ENCODE measurements around the gene CATSPER1. TPM values are rescaled to one million over a fixed set of nuclear protein-coding genes. Genes with fewer than 3 reads are reported as not detected.

CATSPER1 gene
- total and polyA plus RNA-seq, 2 of the 13 experiments (the other 11 are each of a cell fraction or from before 2014, with no cell fraction given): 0.17 TPM; not detected in 1

DNA sequence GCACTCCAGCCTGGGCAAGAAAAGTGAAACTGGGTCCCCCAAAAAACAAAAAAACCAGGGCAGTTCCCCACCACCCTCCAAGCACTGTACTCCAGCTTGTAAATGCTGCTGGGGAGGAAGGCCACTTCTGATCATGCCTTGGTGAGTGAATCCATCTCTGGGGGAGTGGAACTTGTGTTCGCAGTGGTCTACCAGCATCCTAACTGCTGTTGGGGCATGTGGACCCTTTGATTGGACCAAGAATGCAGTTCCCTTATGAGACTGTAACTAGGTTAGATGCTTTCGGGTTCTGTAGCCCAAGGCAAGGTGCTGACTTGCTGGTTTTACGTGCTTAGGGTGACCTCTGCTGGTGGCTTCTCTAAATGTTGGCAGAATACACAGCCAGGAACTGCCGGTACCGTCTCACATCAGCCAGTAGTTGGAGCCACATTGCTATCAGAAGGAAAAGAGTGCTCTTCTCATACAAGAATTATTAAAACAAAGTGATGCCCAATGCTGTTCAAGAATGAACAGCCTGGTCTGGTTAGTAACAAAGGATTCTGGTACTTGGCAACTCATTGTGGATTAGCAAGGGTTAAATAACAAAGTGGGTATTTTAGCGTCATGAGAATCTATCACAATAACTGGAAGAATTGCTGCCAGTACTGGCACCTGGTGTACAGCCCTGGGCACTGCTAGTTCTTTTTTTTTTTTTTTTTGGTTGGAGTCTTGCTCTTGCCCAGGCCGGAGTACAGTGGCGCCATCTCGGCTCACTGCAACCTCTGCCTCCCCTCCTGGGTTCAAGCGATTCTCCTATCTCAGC is 37.3 kb downstream of the CATSPER1 start (continued):
- TF ChIP-seq, protein P1, sequence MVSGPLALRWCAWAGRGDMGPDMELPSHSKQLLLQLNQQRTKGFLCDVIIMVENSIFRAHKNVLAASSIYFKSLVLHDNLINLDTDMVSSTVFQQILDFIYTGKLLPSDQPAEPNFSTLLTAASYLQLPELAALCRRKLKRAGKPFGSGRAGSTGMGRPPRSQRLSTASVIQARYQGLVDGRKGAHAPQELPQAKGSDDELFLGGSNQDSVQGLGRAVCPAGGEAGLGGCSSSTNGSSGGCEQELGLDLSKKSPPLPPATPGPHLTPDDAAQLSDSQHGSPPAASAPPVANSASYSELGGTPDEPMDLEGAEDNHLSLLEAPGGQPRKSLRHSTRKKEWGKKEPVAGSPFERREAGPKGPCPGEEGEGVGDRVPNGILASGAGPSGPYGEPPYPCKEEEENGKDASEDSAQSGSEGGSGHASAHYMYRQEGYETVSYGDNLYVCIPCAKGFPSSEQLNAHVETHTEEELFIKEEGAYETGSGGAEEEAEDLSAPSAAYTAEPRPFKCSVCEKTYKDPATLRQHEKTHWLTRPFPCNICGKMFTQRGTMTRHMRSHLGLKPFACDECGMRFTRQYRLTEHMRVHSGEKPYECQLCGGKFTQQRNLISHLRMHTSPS (CRISPR knock-in tag; IDR thresholded peaks at IDR 0.05; ENCODE audit: low read depth): no peak
- TF ChIP-seq, protein P2, sequence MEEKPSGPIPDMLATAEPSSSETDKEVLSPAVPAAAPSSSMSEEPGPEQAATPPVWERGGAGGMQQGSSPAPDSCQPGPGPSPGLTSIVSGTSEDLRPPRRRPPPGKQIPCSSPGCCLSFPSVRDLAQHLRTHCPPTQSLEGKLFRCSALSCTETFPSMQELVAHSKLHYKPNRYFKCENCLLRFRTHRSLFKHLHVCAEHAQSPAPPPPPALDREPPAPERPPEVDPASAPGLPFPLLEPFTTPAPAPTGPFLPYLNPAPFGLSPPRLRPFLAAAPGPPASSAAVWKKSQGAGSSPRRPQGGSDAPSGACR (CRISPR knock-in tag; IDR thresholded peaks at IDR 0.05): no peak
- TF ChIP-seq ARNTL (CRISPR knock-in tag; IDR thresholded peaks at IDR 0.05) (0 out of 2 replicates have a peak, but pooled peaks have one; percentile 19), ZNF274 (CRISPR knock-in tag; IDR thresholded peaks at IDR 0.05) (no peak), HMGA1 (CRISPR knock-in tag; conservative IDR thresholded peaks at IDR 0.05) (no peak), NFE2L1 (CRISPR knock-in tag; IDR thresholded peaks at IDR 0.05; ENCODE audit: borderline replicate concordance) (no peak), MIXL1 (CRISPR knock-in tag; IDR thresholded peaks at IDR 0.05) (peak; percentile 61; the same call in 1 of the 2 replicates), HOXA7 (CRISPR knock-in tag; IDR thresholded peaks at IDR 0.05) (no peak), NPAS2 (CRISPR knock-in tag; IDR thresholded peaks at IDR 0.05; ENCODE audit: borderline replicate concordance) (no peak), MBD4 (IDR thresholded peaks at IDR 0.05; ENCODE audit: borderline replicate concordance, low read length) (no peak), ZNF605 (CRISPR knock-in tag; IDR thresholded peaks at IDR 0.05) (no peak), ZNF12 (CRISPR knock-in tag; IDR thresholded peaks at IDR 0.05) (no peak), ZMYM2 (CRISPR knock-in tag; IDR thresholded peaks at IDR 0.05) (no peak), GLI4 (CRISPR knock-in tag; IDR thresholded peaks at IDR 0.05; ENCODE audit: borderline replicate concordance) (0 out of 2 replicates have a peak, but pooled peaks have one; percentile 32), CAMTA2 (CRISPR knock-in tag; IDR thresholded peaks at IDR 0.05; ENCODE audit: borderline replicate concordance) (no peak), TEAD3 (CRISPR knock-in tag; optimal IDR thresholded peaks at IDR 0.05; ENCODE audit: borderline replicate concordance) (peak; percentile 50), ZNF30 (CRISPR knock-in tag; IDR thresholded peaks at IDR 0.05) (no peak), CHCHD3 (CRISPR knock-in tag; IDR thresholded peaks at IDR 0.05) (no peak), LCORL (IDR thresholded peaks at IDR 0.05) (no peak), LCORL (CRISPR knock-in tag; IDR thresholded peaks at IDR 0.05) (no peak), MIER3 (CRISPR knock-in tag; IDR thresholded peaks at IDR 0.05; ENCODE audit: borderline replicate concordance) (peak; percentile 74; the same call in 1 of the 2 replicates), FIP1L1 (IDR thresholded peaks at IDR 0.05; ENCODE audit: borderline replicate concordance, insufficient read depth, low read depth, low read length) (no peak)
- TF ChIP-seq, protein P3, sequence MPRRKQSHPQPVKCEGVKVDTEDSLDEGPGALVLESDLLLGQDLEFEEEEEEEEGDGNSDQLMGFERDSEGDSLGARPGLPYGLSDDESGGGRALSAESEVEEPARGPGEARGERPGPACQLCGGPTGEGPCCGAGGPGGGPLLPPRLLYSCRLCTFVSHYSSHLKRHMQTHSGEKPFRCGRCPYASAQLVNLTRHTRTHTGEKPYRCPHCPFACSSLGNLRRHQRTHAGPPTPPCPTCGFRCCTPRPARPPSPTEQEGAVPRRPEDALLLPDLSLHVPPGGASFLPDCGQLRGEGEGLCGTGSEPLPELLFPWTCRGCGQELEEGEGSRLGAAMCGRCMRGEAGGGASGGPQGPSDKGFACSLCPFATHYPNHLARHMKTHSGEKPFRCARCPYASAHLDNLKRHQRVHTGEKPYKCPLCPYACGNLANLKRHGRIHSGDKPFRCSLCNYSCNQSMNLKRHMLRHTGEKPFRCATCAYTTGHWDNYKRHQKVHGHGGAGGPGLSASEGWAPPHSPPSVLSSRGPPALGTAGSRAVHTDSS (CRISPR knock-in tag; conservative IDR thresholded peaks at IDR 0.05): no peak
- TF ChIP-seq, protein P4, sequence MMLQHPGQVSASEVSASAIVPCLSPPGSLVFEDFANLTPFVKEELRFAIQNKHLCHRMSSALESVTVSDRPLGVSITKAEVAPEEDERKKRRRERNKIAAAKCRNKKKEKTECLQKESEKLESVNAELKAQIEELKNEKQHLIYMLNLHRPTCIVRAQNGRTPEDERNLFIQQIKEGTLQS (CRISPR knock-in tag; IDR thresholded peaks at IDR 0.05): no peak
- TF ChIP-seq, protein P5, sequence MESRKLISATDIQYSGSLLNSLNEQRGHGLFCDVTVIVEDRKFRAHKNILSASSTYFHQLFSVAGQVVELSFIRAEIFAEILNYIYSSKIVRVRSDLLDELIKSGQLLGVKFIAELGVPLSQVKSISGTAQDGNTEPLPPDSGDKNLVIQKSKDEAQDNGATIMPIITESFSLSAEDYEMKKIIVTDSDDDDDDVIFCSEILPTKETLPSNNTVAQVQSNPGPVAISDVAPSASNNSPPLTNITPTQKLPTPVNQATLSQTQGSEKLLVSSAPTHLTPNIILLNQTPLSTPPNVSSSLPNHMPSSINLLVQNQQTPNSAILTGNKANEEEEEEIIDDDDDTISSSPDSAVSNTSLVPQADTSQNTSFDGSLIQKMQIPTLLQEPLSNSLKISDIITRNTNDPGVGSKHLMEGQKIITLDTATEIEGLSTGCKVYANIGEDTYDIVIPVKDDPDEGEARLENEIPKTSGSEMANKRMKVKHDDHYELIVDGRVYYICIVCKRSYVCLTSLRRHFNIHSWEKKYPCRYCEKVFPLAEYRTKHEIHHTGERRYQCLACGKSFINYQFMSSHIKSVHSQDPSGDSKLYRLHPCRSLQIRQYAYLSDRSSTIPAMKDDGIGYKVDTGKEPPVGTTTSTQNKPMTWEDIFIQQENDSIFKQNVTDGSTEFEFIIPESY (CRISPR knock-in tag; IDR thresholded peaks at IDR 0.05): peak; percentile 72
